ENCODE measurements around the gene EFNB1.

EFNB1 gene

GRCh38 chrX:68844581-68844980 lies 15.8 kb downstream of the EFNB1 start:
- no peak for DNase-seq

- no peak for DNase-seq
Observed at GRCh38 chrX:68846536-68846935, 17.7 kb downstream of the EFNB1 start.

DNA sequence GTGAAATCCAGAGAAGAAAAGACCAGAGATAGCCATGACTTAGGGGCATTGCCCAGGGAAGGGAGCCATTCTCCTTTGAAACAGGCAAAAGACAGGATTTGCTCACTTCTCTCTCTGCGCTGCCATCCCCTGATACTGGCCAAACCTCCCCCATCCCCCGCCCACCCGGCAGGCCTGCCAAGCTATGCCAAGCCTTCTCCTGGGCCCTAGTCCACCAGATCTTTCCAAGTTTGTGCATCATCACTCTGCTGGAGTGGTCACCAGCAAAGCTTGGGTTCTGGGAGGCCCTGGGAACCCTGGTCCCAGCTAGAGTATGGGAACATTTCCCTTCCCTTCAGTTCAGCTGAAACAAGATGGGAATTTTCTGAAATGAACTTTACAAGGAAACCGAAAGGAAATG lies 18.4 kb downstream of the EFNB1 start:
- DNase-seq, result no peak

GRCh38 chrX:68848189-68848940 lies 19.5 kb downstream of the EFNB1 start:
- DNase-seq, result no peak

- DNase-seq, result no peak
Observed at GRCh38 chrX:68851082-68851481, 22.3 kb downstream of the EFNB1 start.

DNA sequence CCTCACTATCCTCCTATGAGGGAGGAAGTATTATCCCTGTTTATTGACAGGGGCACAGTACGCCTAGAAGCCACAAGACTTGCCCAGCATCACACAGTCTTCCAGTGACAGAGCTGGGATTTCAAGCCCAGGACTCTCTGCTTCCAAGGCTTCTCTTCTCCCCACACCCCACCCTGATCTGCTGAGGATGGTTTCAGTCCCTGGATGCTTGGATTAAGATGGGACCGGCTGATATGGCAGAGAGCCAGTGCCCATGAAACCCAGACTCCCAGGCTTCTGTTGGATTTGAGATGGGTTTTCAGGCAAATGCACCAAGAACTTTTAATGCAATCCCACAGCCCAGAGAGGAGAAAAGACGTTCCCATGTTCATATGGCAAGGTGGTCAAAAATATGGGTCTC lies 23.2 kb downstream of the EFNB1 start:
- DNase-seq, result no peak

DNA sequence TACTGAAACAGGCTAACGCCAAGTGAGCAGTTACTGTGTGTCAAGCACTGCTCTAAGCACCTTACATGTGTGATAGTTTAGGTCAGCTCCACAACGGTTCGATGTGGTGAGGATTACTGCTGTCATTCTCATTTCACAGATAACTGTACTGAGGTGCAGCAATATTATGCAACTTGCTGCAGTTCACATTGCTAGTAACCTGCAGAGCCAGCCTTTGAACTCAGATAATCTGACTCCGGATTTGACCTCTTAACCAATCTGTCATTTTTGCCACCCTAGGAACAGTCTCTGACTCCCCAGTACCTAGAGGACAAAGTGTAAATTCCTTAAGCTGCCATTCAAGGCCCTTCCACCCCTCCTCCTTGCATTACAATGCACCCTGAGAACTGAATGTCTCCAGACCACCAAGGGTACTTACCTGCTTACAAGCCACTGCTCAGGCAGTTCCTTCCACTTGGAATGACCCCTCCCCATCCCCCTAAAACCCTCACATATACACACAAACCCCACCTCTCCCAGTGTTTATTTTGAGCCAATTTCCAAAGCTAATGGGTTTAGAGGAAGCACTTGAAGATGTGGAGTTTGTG lies 24.9 kb downstream of the EFNB1 start:
- no peak for DNase-seq

- DNase-seq, result no peak
Observed at GRCh38 chrX:68865300-68865699, 36.5 kb downstream of the EFNB1 start.

DNA sequence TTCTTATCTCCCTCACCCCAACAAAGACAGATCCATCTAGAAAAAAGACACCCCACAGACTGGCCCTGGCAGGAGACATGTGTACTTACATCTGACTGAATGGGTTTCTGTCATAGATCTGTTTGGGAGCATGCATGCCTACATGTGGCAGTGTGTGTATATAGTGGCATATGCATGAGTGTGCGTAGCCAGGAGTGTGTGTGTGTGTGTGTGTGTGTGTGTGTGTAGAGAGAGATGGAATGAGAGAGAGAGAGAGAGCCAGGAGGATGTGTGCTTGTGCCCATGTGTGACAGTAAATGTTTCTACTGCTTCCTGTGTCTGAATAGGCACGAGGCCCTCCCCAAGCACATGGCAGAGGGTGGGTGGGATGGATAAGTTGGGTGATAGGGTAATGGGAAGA lies 37.1 kb downstream of the EFNB1 start:
- DNase-seq, result no peak

DNA sequence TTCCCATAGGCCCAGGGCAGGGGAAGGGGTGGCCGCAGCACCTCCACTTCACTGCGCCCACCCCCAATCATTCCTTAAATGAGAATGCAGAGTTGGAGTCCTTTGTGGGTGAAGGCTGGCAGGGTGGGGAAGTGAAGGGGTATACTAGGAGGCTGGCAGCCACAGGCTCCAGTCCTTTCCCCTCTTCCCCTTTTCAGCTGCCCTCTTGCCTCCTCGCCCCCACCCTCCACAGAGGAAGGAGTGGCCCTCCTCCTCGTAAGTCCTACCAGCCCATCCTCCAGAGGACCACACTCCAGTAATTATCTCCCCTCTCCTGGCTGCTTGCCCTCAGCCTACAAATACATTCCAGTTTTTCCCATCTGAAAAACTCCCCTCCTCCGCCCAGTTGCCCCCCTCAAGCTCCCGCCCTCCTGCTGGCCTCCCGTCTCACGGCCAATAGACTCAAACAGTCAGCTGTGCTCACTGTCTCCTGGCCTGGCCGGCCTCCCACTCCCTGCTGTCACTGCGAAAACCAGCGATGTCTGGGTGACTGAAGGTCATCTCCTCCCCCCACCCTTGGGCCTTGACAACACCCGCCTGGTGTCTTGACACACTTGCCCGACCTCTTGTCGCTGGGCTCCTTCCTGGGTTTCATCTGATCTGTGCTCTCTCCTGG lies 38.8 kb downstream of the EFNB1 start:
- no peak for DNase-seq

GRCh38 chrX:68868316-68868715 lies 39.5 kb downstream of the EFNB1 start:
- no peak for DNase-seq

DNA sequence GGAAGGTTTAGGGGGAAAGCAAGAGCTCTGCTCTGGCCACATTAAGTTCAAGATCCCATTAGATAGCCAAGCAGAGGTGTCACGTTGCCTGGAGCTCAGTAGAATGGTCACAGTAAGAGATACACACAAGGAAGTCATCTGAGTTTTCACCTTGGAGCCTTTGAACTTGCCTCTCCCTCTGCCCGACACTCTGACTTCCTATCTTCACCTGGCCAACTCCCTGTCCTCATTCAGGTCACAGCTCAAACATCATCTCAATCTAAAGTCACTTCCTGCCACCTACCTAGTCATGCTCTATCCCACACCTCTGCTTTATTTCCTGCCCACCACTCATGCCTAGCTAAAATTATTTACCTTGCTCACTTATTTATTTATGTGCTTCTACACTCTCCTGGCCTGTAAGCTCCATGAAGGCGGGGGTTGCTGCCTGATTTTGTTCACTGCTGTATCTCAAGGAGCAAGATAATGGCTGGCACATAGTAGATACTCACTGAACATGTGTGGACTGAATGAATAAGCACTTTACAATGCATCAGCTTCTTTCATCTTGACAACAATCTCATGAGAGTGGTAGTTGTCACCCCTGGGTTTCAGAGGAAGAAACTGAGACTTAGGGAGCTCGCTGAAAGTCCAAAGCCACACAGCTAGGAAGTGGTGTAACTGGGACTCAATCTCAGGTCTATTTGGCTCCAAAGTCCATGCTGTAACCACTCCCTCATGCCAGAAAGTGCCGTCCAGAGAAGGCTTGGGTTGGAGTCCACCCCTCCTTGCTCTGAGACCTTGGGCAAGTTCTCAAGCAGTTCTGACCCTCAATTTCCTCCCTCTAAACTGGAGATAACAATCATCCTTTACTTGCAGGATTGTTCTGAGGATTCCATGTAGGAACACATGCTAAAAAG lies 40.3 kb downstream of the EFNB1 start:
- DNase-seq, result no peak

DNA sequence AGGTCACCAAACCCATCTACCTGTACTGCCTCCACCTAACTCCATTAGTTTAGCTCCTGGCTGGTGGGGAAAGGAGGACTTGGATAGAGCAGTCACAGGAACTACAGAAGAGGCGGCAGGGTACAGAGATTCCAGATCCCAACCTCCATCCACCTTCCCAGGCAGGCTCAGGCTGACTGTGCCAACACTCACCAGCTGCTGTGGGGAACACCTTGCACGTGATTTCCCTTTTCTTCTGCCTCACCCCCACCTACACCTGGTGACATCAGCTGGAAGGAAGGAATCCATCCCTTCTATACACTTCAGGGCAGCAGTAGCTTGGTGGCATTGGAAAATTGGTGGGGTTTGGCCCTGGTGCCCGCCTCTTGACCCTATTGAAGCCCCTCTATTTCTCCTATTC lies 41.5 kb downstream of the EFNB1 start:
- no peak for DNase-seq

DNA sequence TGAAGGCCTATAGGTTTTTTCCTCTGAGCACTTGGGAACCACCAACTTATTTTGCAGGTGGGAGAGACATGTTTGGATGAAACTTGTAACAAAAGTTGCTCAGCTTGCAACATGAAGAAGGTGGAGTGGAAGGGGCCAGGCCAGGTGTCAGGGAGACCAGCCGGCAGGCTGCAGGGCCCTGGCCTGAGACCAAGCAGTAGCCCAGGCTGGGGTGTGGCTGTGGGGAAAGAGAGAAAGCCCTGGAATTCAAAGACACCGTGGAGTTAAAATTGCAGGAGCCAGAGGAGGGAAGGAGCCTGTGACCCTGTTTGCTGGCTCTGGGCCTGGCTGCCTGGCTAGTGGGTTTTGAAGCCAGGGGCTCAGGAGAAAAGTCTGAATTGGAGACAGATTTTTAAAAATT lies 43.4 kb downstream of the EFNB1 start:
- no peak for DNase-seq

DNA sequence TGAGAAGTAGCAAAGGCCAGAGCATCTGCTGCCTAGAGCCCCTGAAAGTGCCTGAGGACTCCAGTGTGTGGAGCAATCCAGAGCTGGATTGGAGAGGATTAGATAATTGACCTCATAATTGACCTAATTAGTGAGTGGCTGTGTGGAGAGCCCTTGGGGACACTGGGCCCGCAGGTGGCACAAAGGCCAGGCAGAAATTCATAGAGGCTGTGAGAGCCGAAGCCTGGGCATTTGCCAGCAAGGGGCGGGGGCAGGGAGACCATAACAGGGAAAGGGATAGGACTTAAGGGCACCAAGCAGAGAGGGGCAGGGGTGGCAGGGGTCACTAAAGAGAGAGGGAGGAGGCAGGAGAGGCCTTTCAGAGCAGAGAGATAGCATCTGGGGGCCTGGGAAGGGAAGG lies 45.3 kb downstream of the EFNB1 start:
- no peak for DNase-seq

DNA sequence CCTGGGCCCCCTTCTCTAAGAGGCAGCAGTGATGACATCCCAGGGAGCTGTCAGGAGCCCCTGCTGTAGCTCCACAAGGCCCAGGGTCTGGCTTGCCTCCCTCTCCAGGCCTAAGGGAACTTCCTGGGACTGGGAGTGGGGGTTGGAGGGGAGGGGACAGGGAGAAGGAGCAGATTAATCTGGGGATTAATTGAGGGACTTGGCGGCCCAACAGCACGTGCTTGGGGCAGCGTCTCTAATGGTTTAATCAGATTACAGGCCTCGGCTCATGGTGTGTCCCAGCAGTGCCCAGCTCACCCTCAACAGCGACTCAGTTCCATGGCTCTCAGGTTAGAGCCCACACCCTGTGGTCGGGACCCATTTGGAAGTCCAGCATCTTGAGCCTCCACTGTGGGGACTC lies 47.9 kb downstream of the EFNB1 start:
- DNase-seq, result no peak

DNA sequence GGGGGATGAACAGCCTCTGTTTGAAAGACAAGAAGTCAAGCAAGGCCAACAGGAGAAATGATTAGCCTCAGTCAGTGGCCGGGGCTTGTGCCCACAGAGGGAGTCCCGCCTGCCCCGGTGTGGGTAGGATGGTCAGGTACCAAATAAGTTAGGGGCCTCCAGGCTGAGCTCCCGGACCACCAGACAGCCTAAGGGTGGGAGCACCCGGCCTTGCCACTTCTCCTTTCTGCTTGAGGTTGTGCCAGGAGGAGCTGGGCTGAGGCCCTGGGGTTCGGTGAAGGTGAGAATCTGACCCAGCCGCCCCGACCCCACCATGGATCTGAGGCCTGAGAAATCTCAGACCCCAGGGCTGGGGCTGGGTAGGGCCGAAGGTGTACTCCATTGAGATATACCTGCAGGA lies 48.8 kb downstream of the EFNB1 start:
- DNase-seq, result no peak

DNA sequence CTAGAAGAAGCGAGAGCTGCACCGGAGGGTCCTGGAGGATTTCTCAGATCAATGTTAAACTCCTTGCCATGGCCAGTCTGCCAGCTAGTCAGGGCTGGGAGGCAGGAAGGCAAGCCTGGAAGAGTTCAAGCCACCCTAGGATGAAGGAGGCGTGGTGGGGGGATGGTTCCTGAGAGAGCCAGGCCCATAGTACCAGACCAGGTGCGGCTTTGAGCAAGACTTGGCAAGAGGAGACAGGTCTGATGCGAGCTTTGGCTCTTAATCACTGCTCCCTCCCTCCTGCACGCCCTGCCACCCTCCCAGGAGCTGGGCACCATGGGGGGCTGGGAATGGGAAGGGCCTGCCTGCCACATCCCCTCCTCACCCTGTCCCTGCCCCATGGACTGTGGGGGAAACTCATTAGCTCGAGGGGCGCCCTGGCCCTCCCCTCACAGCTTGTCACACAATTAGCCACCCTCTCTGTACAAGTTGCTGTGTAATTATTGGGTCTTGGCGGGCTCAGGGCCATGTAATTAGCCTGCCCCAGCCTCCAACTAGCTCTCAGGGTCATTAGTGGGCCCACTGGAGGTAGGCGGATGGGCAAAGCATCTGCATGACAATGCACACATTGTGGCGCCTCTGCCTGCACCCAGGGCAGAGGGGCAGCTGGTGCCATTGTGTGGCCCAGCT lies 50.3 kb downstream of the EFNB1 start:
- no peak for DNase-seq

GRCh38 chrX:68880846-68881552 lies 52.2 kb downstream of the EFNB1 start:
- DNase-seq, result no peak

- no peak for DNase-seq
Observed at GRCh38 chrX:68881911-68882310, 53.1 kb downstream of the EFNB1 start.

GRCh38 chrX:68883800-68884199 lies 55.0 kb downstream of the EFNB1 start:
- no peak for DNase-seq

DNA sequence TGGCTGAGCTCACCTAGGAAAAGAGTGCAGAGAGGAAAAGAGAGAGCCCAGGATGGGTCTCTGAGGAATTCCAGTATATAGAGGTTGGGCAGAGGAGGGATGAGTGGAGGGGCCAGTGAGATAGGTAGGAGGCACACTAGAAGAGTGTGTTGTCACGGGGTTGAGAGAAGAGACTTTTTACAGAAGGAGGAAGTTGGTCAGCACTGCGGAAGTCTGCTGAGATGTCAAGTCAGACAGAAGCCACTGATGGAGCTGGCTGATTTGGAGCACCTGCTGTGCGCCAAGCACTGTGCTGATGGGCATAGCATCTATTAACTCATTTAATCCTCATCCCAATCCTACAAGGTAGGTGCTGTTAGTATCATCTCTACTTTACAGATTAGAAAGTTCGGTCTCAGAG lies 60.4 kb downstream of the EFNB1 start:
- DNase-seq, result no peak
